Adrenal gland (tissue), 12 donors: ENCODE data around the gene NDUFB7. TPM values are rescaled to one million over a fixed set of nuclear protein-coding genes. Genes with fewer than 3 reads are reported as not detected.
"Not testable (repeated sequence)": the region's sequence is repeated elsewhere in the genome, so short reads cannot be mapped to it uniquely, and the experiment has no call there.

Experiments
- DNase-seq, 7 donors: peaks; one replicate each; pipeline ENCODE4 v3.0.0-alpha.2; 2019 to 2020
- H3K27ac ChIP-seq, 5 donors: fragments of 200-600 bp; sonication (generic) in 4 of 5; 1 replicate in 3 of 5; 2 replicates in 2 of 5; pipeline versions ENCODE4 v1.5.1 to v1.8.0; 2016 to 2020; ENCODE audit warnings: mild to moderate bottlenecking in 1 of 5
- H3K27me3 ChIP-seq: fragments of 200-600 bp; 2 replicates; pipeline ENCODE4 v1.8.0; 2021
- H3K36me3 ChIP-seq, 2 donors: fragments of 200-600 bp; replicated peaks in 1 of 2; 1 replicate in 1 of 2; 2 replicates in 1 of 2; pipeline versions ENCODE4 v1.5.1 to v1.8.0; 2018 to 2022
- H3K4me1 ChIP-seq, 2 donors: fragments of 200-600 bp; replicated peaks in 1 of 2; 1 replicate in 1 of 2; 2 replicates in 1 of 2; pipeline versions ENCODE4 v1.5.1 to v1.8.0; 2018 to 2021
- H3K4me3 ChIP-seq, 4 donors: fragments of 200-600 bp; sonication (generic) in 3 of 4; one replicate each; pipeline ENCODE4 v1.5.1; 2016 to 2018
- H3K9me3 ChIP-seq, 3 donors: fragments of 200-600 bp; sonication (generic) in 1 of 3; replicated peaks in 1 of 3; 1 replicate in 2 of 3; 2 replicates in 1 of 3; pipeline versions ENCODE4 v1.5.1 to v1.8.0; 2016 to 2021
- CTCF ChIP-seq, 6 experiments: fragments of 450-650 bp in 4 of 6; fragments of 200-600 bp in 2 of 6; sonication (generic) in 1 of 6; IDR thresholded peaks; 1 replicate in 5 of 6; 2 replicates in 1 of 6; pipeline versions ENCODE4 v1.5.1 to v1.8.0; 2016 to 2021; ENCODE audit warnings: antibody characterized with exemption in 6 of 6, mild to moderate bottlenecking in 2 of 6, moderate library complexity in 1 of 6
- POLR2A ChIP-seq, 2 donors: fragments of 450-650 bp; IDR thresholded peaks; one replicate each; pipeline ENCODE4 v1.6.1; 2017; ENCODE audit warnings: antibody characterized with exemption in 2 of 2, mild to moderate bottlenecking in 2 of 2, moderate library complexity in 1 of 2
- WGBS, 4 donors: extraction: QIAGEN DNeasy Blood & Tissue Kit in 2 of 4; methylation state at CpG; one replicate each; pipeline versions ENCODE4 v1.1.5 to v1.1.7; 2013 to 2017; 5-methylcytosine and 5-hydroxymethylcytosine counted together
- intact Hi-C, 2 donors: fragments of 100-400 bp; cut with DNase I; formaldehyde crosslinking; loops; one replicate each; pipeline versions ENCODE4 v1.14.1 to v1.15.0; 2022 to 2023
- polyA plus RNA-seq, 3 donors: library from polyadenylated mRNA; stranded (reverse); fragments of 200-250 nt in 2 of 3; fragments of 350-450 nt in 1 of 3; fragmentation: Illumina TruSeq in 1 of 3; extraction: RNeasy Lipid Tissue Mini Kit (QIAGEN cat#74804) in 1 of 3; gene quantifications; one replicate each; pipeline ENCODE4 v1.2.3, GENCODE V29; 2013 to 2014
- total RNA-seq, 9 donors: library from RNA; depleted of rRNA in 4 of 9; stranded (reverse); fragments of >200 nt in 4 of 9; fragments of 120-200 nt in 1 of 9; fragmentation: NEBNext Ultra II Directional in 1 of 9; extraction: Animal tissue kit (Norgen Biotek cat#: 25700) in 1 of 9; gene quantifications; one replicate each; pipeline versions ENCODE4 v1.1.0 to v1.2.4, GENCODE V29; 2013 to 2023
- donor health status: healthy with polysubstance abuse.
- donor health status: Bipolar disorder and iron deficiency.
- donor health status: DM: yes; HTN: yes; CAD: no.
- donor health status: DM: no; HTN: no; CAD: no.
- donor health status: DM: no; HTN: no; CAD: no.
- donor health status: DM: yes; HTN: yes; CAD: no.

Gene NDUFB7
- total and polyA plus RNA-seq, 12 donors, result 19.1 to 848 (median 365) TPM

- DNase-seq, result no peak
- TF ChIP-seq POLR2A (IDR thresholded peaks at IDR 0.05) (no peak), CTCF (IDR thresholded peaks at IDR 0.05) (no peak)
- Histone ChIP-seq H3K36me3 (peaks cover 0 to 17% of the 10 kb centered on the region in 2 donors), H3K4me1 (peaks cover 14 to 28% of the 10 kb centered on the region in 2 donors), H3K9me3 (no peaks in the 10 kb centered on the region), H3K27me3 (no peaks in the 10 kb centered on the region), H3K4me3 (no peak overlapping the region), H3K27ac (no peak overlapping the region)
- intact Hi-C loops, result loop anchor here in 1 of 2 donors (10.0 kb wide), 1 partner anchor 120 kb away; no protein-coding TSS in a partner anchor
- WGBS, 4 donors, result 87 to 100% (median 96%) methylated on average over 4 to 22 of the region's 22 CpGs
Observed at GRCh38 chr19:14565298-14565679, 6.6 kb downstream of the NDUFB7 start.

- WGBS, 4 donors, result 74 to 82% (median 78%) methylated on average over 10 to 22 of the region's 22 CpGs
- DNase-seq, H3K9me3 ChIP-seq, H3K4me3 ChIP-seq, H3K27me3 ChIP-seq: not testable (repeated sequence)
- Histone ChIP-seq H3K27ac (peak overlapping the region in 1 of 5 donors; percentile 16), H3K4me1 (peaks cover 19 to 30% of the 10 kb centered on the region in 2 donors), H3K36me3 (peaks cover 0 to 17% of the 10 kb centered on the region in 2 donors)
- intact Hi-C loops, result loop anchor here in 1 of 2 donors (10.0 kb wide), 1 partner anchor 120 kb away; no protein-coding TSS in a partner anchor
Observed at GRCh38 chr19:14564652-14565297, 7.1 kb downstream of the NDUFB7 start.

- DNase-seq, result peak in 2 of 7 donors; percentile 48 to 60
Observed at GRCh38 chr19:14563989-14564651, 7.7 kb downstream of the NDUFB7 start.

GRCh38 chr19:14563590-14563926, 8.3 kb downstream of the NDUFB7 start:
- no peak overlapping the region for H3K4me3 ChIP-seq
- WGBS, 4 donors, result 92 to 94% (median 93%) methylated on average over 7 to 16 of the region's 16 CpGs
- H3K4me1 ChIP-seq, result peaks cover 20 to 30% of the 10 kb centered on the region in 2 donors
- H3K27ac ChIP-seq, result no peak overlapping the region
- H3K27me3 ChIP-seq, result no peaks in the 10 kb centered on the region
- no peak for TF ChIP-seq POLR2A (IDR thresholded peaks at IDR 0.05)
- no peak for TF ChIP-seq CTCF (IDR thresholded peaks at IDR 0.05)
- peaks cover 0 to 17% of the 10 kb centered on the region in 2 donors for H3K36me3 ChIP-seq
- intact Hi-C loops, result loop anchor here in 1 of 2 donors (10.0 kb wide), 1 partner anchor 121 kb away; no protein-coding TSS in a partner anchor
- H3K9me3 ChIP-seq, result no peaks in the 10 kb centered on the region
- no peak for DNase-seq

More at GRCh38 chr19:14563989-14564651, 7.7 kb downstream of the NDUFB7 start:
- Histone ChIP-seq H3K9me3 (no peaks in the 10 kb centered on the region), H3K4me3 (no peak overlapping the region), H3K36me3 (peaks cover 0 to 17% of the 10 kb centered on the region in 2 donors), H3K27ac (peak overlapping the region in 1 of 5 donors; percentile 16), H3K27me3 (no peaks in the 10 kb centered on the region), H3K4me1 (peaks cover 20 to 30% of the 10 kb centered on the region in 2 donors)
- TF ChIP-seq POLR2A (IDR thresholded peaks at IDR 0.05) (no peak), CTCF (IDR thresholded peaks at IDR 0.05) (no peak)
- intact Hi-C loops, result loop anchor here in 1 of 2 donors (10.0 kb wide), 1 partner anchor 121 kb away; no protein-coding TSS in a partner anchor
- WGBS, 4 donors, result 69 to 92% (median 76%) methylated on average over 16 to 33 of the region's 33 CpGs
